ENCODE data around the gene C2orf76.

DNA sequence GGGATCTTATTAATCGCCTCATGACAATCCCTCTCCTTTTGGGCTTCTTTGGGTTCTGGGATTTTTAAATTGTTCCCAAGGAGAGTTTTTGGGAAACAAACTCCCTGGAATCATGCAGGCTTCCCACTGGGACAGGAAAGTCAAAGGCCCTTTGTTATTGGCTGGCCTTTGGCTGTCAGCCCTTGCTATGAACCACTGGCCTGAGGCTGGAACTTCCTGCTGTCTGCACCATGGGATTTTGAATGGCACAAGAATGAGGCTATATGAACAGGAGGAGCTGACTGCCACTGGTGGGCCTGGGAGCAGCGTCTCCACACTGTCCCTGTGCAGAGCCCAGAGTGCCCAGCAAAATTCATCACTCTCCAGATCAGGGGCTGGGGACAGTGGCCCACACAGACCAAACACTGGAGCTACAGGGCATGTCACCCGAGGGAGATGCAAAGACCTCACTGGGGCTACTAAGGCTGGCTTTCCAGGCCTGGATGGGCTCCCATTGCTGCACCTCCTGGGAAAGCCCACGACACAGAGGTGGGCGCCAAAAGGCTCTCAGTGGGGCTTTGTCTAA lies 107.3 kb downstream of the C2orf76 start:
- TF ChIP-seq EZH2 (optimal IDR thresholded peaks at IDR 0.05; ENCODE audit: low read depth, low read length): no peak
- TF ChIP-seq, protein P1, sequence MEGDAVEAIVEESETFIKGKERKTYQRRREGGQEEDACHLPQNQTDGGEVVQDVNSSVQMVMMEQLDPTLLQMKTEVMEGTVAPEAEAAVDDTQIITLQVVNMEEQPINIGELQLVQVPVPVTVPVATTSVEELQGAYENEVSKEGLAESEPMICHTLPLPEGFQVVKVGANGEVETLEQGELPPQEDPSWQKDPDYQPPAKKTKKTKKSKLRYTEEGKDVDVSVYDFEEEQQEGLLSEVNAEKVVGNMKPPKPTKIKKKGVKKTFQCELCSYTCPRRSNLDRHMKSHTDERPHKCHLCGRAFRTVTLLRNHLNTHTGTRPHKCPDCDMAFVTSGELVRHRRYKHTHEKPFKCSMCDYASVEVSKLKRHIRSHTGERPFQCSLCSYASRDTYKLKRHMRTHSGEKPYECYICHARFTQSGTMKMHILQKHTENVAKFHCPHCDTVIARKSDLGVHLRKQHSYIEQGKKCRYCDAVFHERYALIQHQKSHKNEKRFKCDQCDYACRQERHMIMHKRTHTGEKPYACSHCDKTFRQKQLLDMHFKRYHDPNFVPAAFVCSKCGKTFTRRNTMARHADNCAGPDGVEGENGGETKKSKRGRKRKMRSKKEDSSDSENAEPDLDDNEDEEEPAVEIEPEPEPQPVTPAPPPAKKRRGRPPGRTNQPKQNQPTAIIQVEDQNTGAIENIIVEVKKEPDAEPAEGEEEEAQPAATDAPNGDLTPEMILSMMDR (IDR thresholded peaks at IDR 0.05; ENCODE audit: low read length): no peak
- TF ChIP-seq EZH2phosphoT487 (IDR thresholded peaks at IDR 0.05; ENCODE audit: low read length): no peak
